WI38 (cell line): Measurements from ENCODE around the gene LENG8.

Source experiments
- H3K4me3 ChIP-seq: 2 replicates; pipeline ENCODE4 v1.5.1; 2011; ENCODE audit warnings: low read depth, mild to moderate bottlenecking, control low read depth, low read length
- TF ChIP-seq, protein P1 (sequence below): IDR thresholded peaks from 2 replicates; pipeline ENCODE4 v1.5.1; 2012; ENCODE audit warnings: low read depth, mild to moderate bottlenecking, control low read depth, low read length

The LENG8 gene

DNA sequence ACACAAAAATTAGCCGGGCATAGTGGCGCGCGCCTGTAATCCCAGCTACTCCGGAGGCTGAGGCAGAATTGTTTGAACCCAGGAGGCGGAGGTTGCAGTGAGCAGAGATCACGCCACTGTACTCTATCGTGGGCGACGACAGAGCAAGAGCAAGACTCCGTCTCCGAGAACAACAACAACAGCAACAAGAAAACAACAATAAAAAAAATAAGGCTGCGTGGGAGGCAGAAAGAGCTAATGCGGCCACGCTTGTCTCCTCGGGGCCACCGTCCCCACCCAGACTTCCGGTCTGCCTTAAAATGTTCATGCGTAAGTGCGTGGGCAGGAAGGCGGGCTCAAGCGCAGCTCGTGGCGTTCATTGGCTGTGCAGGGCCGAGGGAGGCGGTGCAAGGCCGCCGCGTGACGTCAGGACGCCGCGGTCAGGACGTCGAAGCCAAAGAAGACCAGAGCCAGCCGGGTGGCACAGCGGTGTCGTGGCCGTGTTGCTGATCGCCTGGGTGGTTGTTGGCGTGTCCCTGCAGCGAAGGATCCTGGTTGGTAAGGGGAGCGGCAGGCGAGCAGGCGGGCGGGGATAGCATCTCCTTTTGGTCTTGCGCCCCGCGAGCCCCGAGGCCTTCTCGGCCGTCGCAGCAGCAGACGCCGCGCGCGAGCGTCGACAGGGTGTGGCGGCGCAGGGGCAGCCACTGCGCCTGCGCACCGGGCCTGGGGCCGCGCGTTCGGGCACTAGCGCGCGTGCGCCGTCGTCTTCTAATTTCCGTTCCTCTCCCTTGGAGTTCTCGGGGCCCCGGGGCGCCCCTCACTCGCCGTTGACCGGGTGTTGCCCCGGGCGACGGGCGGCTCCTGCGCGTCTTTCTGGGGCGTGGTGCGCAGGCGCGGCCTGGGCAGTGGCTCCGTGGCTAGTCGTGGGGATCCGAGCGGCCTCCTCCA lies at the start of gene LENG8:
LENG8 (plus strand) TSS at position 426 of the 927 bp plus-strand sequence. CDS start 2,146 bp downstream, outside the sequence.
- TF ChIP-seq, protein P1, sequence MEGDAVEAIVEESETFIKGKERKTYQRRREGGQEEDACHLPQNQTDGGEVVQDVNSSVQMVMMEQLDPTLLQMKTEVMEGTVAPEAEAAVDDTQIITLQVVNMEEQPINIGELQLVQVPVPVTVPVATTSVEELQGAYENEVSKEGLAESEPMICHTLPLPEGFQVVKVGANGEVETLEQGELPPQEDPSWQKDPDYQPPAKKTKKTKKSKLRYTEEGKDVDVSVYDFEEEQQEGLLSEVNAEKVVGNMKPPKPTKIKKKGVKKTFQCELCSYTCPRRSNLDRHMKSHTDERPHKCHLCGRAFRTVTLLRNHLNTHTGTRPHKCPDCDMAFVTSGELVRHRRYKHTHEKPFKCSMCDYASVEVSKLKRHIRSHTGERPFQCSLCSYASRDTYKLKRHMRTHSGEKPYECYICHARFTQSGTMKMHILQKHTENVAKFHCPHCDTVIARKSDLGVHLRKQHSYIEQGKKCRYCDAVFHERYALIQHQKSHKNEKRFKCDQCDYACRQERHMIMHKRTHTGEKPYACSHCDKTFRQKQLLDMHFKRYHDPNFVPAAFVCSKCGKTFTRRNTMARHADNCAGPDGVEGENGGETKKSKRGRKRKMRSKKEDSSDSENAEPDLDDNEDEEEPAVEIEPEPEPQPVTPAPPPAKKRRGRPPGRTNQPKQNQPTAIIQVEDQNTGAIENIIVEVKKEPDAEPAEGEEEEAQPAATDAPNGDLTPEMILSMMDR, result no peak
- peak within 1 kb of the TSS; percentile 96 for H3K4me3 ChIP-seq

DNA sequence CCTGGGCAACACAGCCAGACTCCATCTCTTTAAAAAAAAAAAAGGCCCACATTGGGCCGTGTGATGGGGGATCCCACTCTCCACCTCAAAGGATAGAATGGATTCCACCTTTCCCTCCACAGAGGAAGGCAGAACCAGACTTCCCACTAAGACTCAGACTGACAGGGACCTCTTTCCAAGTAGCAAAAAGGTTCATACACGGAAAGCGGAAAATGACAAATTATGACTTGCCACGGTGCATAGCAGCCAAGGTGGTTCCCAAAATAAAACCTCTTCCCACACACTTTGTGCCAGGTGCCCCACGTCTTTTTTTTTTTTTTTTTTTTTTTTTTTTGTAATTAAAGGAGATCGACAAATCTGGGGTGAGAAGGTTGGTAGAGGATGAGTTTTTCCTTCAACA lies 48.1 kb upstream of the LENG8 start:
- no peak overlapping the region for H3K4me3 ChIP-seq
- TF ChIP-seq, protein P1, result no peak

- TF ChIP-seq, protein P1, result no peak
- no peak overlapping the region for H3K4me3 ChIP-seq
These were observed 45.9 kb upstream of the LENG8 start for GRCh38 chr19:54403054-54403453.

GRCh38 chr19:54405628-54406027 lies 43.4 kb upstream of the LENG8 start:
- TF ChIP-seq, protein P1, result no peak
- no peak overlapping the region for H3K4me3 ChIP-seq

DNA sequence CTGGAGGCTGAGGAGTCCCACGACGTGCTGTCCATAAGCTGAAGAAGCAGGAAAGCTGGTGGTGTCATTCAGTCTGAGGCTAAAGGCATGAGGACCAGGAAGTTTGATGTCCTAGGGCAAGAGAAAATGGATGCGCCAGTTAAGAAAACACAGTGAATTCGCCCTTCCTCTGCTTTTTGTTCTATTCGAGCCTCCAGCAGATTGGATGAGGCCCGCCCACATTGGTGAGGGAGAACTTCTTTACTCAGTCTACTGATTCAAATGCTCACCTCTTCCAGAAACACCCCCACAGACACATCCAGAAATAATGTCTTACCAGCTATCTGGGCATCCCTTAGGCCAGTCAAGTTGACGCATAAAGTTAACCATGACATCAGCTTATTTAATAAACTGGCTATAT lies 41.2 kb upstream of the LENG8 start:
- TF ChIP-seq, protein P1, result no peak
- no peak overlapping the region for H3K4me3 ChIP-seq

GRCh38 chr19:54408456-54409026 lies 40.5 kb upstream of the LENG8 start:
- no peak overlapping the region for H3K4me3 ChIP-seq
- TF ChIP-seq, protein P1, result no peak

DNA sequence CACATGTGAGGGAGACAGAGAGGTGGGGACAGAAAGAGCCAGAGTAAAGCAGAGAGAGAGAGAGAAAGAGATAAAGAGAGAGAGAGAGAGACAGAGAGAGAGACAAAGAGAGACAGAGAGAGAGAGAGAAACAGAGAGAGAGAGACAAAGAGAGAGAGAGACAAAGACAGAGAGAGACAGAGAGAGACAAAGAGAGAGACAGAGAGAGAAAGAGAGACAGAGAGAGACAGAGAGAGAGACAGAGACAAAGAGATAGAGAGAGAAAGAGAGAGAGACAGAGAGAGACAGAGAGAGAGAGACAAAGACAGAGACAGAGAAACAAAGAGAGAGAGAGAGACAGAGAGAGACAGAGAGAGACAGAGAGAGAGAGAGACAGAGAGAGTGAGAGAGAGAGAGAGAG lies 38.0 kb upstream of the LENG8 start:
- no peak overlapping the region for H3K4me3 ChIP-seq
- TF ChIP-seq, protein P1, result no peak
